SK-N-MC (cell line): ENCODE results near the gene RAB2B.

Experiments
- DNase-seq: peaks from one replicate; pipeline ENCODE4 v3.0.0-alpha.2; 2011; ENCODE audit warnings: low read depth, low spot score
- H3K27ac ChIP-seq: fragments of 200-600 bp; sonication (generic); 2 replicates; pipeline ENCODE4 v1.5.1; 2016; ENCODE audit warnings: mixed run types
- H3K36me3 ChIP-seq: fragments of 200-600 bp; sonication (generic); 2 replicates; pipeline ENCODE4 v1.6.1; 2017; ENCODE audit warnings: antibody characterized with exemption, low read length, mixed read lengths; ENCODE audit not compliant: insufficient read depth
- H3K4me3 ChIP-seq: fragments of 200-600 bp; sonication (generic); 2 replicates; pipeline ENCODE4 v1.5.1; 2016
- H3K9ac ChIP-seq: fragments of 200-600 bp; sonication (generic); 2 replicates; pipeline ENCODE4 v1.8.0; 2017; ENCODE audit warnings: mixed run types, mixed read lengths; ENCODE audit not compliant: insufficient read length
- H3K9me3 ChIP-seq: fragments of 200-600 bp; sonication (generic); 2 replicates; pipeline ENCODE4 v1.6.1; 2017; ENCODE audit warnings: low read depth, mild to moderate bottlenecking, antibody characterized with exemption, low read length, moderate library complexity, mixed read lengths
- EZH2 ChIP-seq: fragments of 200-600 bp; sonication (generic); IDR thresholded peaks from one replicate; pipeline ENCODE4 v1.6.1; 2017; ENCODE audit warnings: antibody characterized with exemption
- FOXP2 ChIP-seq: optimal IDR thresholded peaks from 2 replicates; pipeline ENCODE3; 2011; ENCODE audit warnings: mild to moderate bottlenecking, moderate library complexity; ENCODE audit not compliant: insufficient read depth; ENCODE audit errors: extremely low read length, control extremely low read depth
- POLR2AphosphoS5 ChIP-seq: IDR thresholded peaks from 2 replicates; pipeline ENCODE4 v1.6.1; 2012; ENCODE audit warnings: mild to moderate bottlenecking, low read depth, low read length, borderline replicate concordance

RAB2B gene

GRCh38 chr14:21498540-21499526 lies 22.1 kb upstream of the RAB2B start:
- Histone ChIP-seq H3K4me3 (no peak overlapping the region), H3K27ac (peak overlapping the region; percentile 77), H3K9me3 (no peaks in the 10 kb centered on the region), H3K9ac (no peak overlapping the region), H3K36me3 (peaks cover 91% of the 10 kb centered on the region)
- DNase-seq = peak; percentile 63
- no peak for TF ChIP-seq FOXP2
- TF ChIP-seq EZH2 = no peak
- no peak for TF ChIP-seq POLR2AphosphoS5

GRCh38 chr14:21496453-21496852 lies 19.7 kb upstream of the RAB2B start:
- no peak for DNase-seq
- H3K27ac ChIP-seq = no peak overlapping the region
- H3K9me3 ChIP-seq = no peaks in the 10 kb centered on the region
- TF ChIP-seq EZH2 (no peak), POLR2AphosphoS5 (no peak), FOXP2 (no peak)
- no peak overlapping the region for H3K9ac ChIP-seq
- H3K36me3 ChIP-seq = peaks cover 83% of the 10 kb centered on the region
- no peak overlapping the region for H3K4me3 ChIP-seq

GRCh38 chr14:21494902-21495762 lies 18.4 kb upstream of the RAB2B start:
- Histone ChIP-seq H3K36me3 (peaks cover 81% of the 10 kb centered on the region), H3K9me3 (no peaks in the 10 kb centered on the region), H3K4me3 (no peak overlapping the region), H3K27ac (peak overlapping the region; percentile 27; the same call in 1 of the 2 replicates), H3K9ac (no peak overlapping the region)
- TF ChIP-seq POLR2AphosphoS5 (no peak), EZH2 (no peak), FOXP2 (no peak)
- DNase-seq = no peak

GRCh38 chr14:21486640-21487087 lies 9.9 kb upstream of the RAB2B start:
- no peak for DNase-seq
- peak overlapping the region; percentile 20 for H3K9ac ChIP-seq
- no peak overlapping the region for H3K4me3 ChIP-seq
- TF ChIP-seq FOXP2 = no peak
- no peak overlapping the region for H3K27ac ChIP-seq
- peaks cover 39% of the 10 kb centered on the region for H3K36me3 ChIP-seq
- H3K9me3 ChIP-seq = no peaks in the 10 kb centered on the region

- Histone ChIP-seq H3K4me3 (peak overlapping the region; percentile 89), H3K36me3 (peaks cover 14% of the 10 kb centered on the region; the same call in 1 of the 2 replicates), H3K9ac (peak overlapping the region; percentile 82), H3K9me3 (no peaks in the 10 kb centered on the region), H3K27ac (peak overlapping the region; percentile 49; the same call in 1 of the 2 replicates)
- no peak for TF ChIP-seq POLR2AphosphoS5
- no peak for DNase-seq
Measured at GRCh38 chr14:21476523-21476924, 235 bp downstream of the RAB2B start.

GRCh38 chr14:21475767-21476522 lies 814 bp downstream of the RAB2B start:
- H3K27ac ChIP-seq = no peak overlapping the region

GRCh38 chr14:21467616-21468015 lies 9.1 kb downstream of the RAB2B start:
- H3K9me3 ChIP-seq = no peaks in the 10 kb centered on the region
- no peak overlapping the region for H3K9ac ChIP-seq
- TF ChIP-seq POLR2AphosphoS5 (no peak), EZH2 (no peak), FOXP2 (no peak)
- peaks cover 37% of the 10 kb centered on the region for H3K36me3 ChIP-seq
- no peak for DNase-seq
- no peak overlapping the region for H3K4me3 ChIP-seq
- H3K27ac ChIP-seq = no peak overlapping the region

More at GRCh38 chr14:21475767-21476522, 814 bp downstream of the RAB2B start:
- Histone ChIP-seq H3K4me3 (peak overlapping the region; percentile 89), H3K36me3 (peaks cover 14% of the 10 kb centered on the region; the same call in 1 of the 2 replicates), H3K9ac (peak overlapping the region; percentile 82), H3K9me3 (no peaks in the 10 kb centered on the region)
- no peak for DNase-seq
- TF ChIP-seq POLR2AphosphoS5 (no peak), FOXP2 (no peak), EZH2 (no peak)
